Activated T-helper 9 cell treated with anti-CD3 and anti-CD28 coated beads, Interleukin-2, amount 50 U/mL, for 16 hours (primary cell): ENCODE data around the gene ASTL.

Experiments
- DNase-seq: peaks from one replicate; pipeline ENCODE4 v3.0.0-alpha.2; 2020; ENCODE audit warnings: low read depth

The ASTL gene

GRCh38 chr2:96083064-96083939, 55.0 kb downstream of the ASTL start:
- DNase-seq, result no peak

- DNase-seq, result no peak
Observed at GRCh38 chr2:96082211-96083063, 55.9 kb downstream of the ASTL start.

DNA sequence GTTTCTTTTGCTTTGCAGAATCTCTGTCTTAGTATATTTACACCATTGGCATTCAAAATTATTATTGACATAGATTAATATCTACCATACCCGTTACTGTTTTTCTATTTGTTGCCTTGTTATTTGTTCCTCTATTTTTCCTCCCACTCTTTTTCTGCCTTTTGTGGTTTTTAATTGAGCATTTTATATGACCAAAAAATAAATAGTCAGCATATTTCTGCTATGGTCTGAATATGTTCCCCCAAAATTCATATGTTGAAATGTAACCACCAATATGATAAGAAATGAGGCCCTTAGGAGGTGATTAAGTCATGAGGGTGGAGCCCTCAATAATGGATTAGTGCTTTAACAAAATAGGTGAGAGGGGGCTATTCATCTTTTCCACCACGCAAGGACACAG, 57.3 kb downstream of the ASTL start:
- no peak for DNase-seq

DNA sequence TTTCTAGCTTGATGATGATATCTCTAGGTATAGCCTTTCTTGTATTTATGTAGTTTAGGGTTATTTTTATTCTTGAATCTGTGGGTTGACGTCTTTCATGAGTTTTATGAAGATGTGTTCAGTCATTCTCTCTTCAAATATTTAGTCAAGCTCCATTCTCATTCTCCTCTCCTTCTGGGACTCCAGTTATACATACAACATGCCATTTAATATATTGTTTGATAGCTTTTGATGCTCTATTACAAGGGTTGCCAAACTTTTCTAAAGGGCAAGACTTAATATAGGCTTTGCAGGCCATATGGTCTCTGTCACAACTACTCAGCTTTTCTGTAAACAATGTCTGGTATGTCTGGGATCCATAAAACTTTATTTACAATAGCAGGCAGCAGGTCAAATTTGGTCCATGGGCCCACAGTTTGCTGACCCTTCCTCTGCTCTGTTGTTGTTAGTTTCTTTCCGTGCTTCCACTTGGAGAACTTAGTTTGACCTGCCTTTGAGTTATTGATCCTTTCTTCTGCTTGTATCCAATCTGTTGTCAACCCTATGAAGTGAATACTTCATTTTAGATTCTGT, 63.0 kb downstream of the ASTL start:
- no peak for DNase-seq

DNA sequence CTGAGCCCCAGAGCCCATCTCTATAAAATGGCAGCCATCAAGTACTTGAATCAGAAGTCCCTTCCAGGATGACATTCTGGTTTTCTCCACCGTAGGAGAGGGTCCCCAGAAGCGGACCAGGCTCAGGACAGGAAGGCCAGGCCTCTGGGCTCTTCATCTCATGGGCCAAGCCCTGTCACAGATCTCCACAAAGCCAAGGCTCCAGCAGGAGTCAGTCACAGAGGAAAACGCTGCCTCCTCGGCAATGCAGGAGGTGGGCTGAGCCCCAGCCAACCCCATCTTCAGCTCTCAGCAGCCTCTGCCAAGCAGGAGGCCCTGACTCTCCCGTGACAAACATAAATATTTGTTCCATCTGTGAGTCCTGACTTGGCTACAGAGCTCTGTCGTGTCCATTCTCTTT, 64.1 kb downstream of the ASTL start:
- DNase-seq, result no peak

- no peak for DNase-seq
Observed at GRCh38 chr2:96073170-96073775, 65.0 kb downstream of the ASTL start.
